Measurements from ENCODE around the gene PMIS2.

PMIS2 gene

GRCh38 chr19:35615036-35615435 is 29.1 kb downstream of the PMIS2 start:
- Histone ChIP-seq H3K36me3 (ENCODE audit: control insufficient read depth in 2 of 2, insufficient read depth in 1 of 2, low read length in 2 of 2) (peaks cover 60 to 63% of the 10 kb centered on the region in 2 experiments), H3K9me3 (ENCODE audit: control insufficient read depth, insufficient read depth, low read depth, low read length) (no peaks in the 10 kb centered on the region), H3K4me3 (ENCODE audit: low read depth, low read length) (no peak overlapping the region), H3K27ac (ENCODE audit: extremely low read depth, low read depth, low read length) (no peak overlapping the region), H3K4me1 (ENCODE audit: control insufficient read depth, insufficient read depth, low read length) (peaks cover 13% of the 10 kb centered on the region)
- CTCF ChIA-PET: interaction anchor here (0.6 to 2.2 kb wide), 4 partner anchors 23 to 105 kb away, joined by 3 to 6 read pairs (median 3); no protein-coding TSS in a partner anchor
- POLR2A ChIA-PET: interaction anchor here (1.4 to 1.9 kb wide), 3 partner anchors 8 to 33 kb away, joined by 4 to 9 read pairs (median 6); partner anchors contain the start of gene COX6B1
- TF ChIP-seq ZNF747 (tag by site-specific recombination; IDR thresholded peaks at IDR 0.05) (no peak), ZSCAN23 (tag by site-specific recombination; IDR thresholded peaks at IDR 0.05) (no peak), ZNF571 (tag by site-specific recombination; IDR thresholded peaks at IDR 0.05) (no peak), KLF7 (tag by site-specific recombination; IDR thresholded peaks at IDR 0.05; ENCODE audit: borderline replicate concordance) (no peak), ZNF24 (tag by site-specific recombination; IDR thresholded peaks at IDR 0.05) (no peak), KLF16 (tag by site-specific recombination; IDR thresholded peaks at IDR 0.05) (no peak), ZNF610 (tag by site-specific recombination; IDR thresholded peaks at IDR 0.05; ENCODE audit: borderline replicate concordance) (no peak), ZNF585B (tag by site-specific recombination; IDR thresholded peaks at IDR 0.05) (no peak), ZNF837 (tag by site-specific recombination; IDR thresholded peaks at IDR 0.05) (no peak)
- TF ChIP-seq, protein P1, sequence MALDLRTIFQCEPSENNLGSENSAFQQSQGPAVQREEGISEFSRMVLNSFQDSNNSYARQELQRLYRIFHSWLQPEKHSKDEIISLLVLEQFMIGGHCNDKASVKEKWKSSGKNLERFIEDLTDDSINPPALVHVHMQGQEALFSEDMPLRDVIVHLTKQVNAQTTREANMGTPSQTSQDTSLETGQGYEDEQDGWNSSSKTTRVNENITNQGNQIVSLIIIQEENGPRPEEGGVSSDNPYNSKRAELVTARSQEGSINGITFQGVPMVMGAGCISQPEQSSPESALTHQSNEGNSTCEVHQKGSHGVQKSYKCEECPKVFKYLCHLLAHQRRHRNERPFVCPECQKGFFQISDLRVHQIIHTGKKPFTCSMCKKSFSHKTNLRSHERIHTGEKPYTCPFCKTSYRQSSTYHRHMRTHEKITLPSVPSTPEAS (tag by site-specific recombination; IDR thresholded peaks at IDR 0.05): no peak
- TF ChIP-seq, protein P2, sequence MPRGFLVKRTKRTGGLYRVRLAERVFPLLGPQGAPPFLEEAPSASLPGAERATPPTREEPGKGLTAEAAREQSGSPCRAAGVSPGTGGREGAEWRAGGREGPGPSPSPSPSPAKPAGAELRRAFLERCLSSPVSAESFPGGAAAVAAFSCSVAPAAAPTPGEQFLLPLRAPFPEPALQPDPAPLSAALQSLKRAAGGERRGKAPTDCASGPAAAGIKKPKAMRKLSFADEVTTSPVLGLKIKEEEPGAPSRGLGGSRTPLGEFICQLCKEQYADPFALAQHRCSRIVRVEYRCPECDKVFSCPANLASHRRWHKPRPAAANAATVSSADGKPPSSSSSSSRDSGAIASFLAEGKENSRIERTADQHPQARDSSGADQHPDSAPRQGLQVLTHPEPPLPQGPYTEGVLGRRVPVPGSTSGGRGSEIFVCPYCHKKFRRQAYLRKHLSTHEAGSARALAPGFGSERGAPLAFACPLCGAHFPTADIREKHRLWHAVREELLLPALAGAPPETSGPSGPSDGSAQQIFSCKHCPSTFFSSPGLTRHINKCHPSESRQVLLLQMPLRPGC (tag by site-specific recombination; IDR thresholded peaks at IDR 0.05): no peak

- Histone ChIP-seq H3K36me3 (ENCODE audit: control insufficient read depth in 2 of 2, insufficient read depth in 1 of 2, low read length in 2 of 2) (peaks cover 96 to 97% of the 10 kb centered on the region in 2 experiments), H3K4me3 (ENCODE audit: low read depth, low read length) (no peak overlapping the region), H3K9me3 (ENCODE audit: control insufficient read depth, insufficient read depth, low read depth, low read length) (no peaks in the 10 kb centered on the region), H3K27ac (ENCODE audit: extremely low read depth, low read depth, low read length) (peak overlapping the region; percentile 16; the same call in 1 of the 2 replicates), H3K4me1 (ENCODE audit: control insufficient read depth, insufficient read depth, low read length) (0 out of 2 replicates have a peak, but pooled peaks cover under 1% of the 10 kb centered on the region)
- ChIA-PET POLR2A (interaction anchor here (0.6 to 2.1 kb wide), 4 partner anchors 9 to 37 kb away, joined by 3 to 5 read pairs (median 4); partner anchors contain the start of genes COX6B1 and RBM42), CTCF (interaction anchor here (0.6 to 1.3 kb wide), 4 partner anchors 12 to 70 kb away, joined by 3 to 5 read pairs (median 4); no protein-coding TSS in a partner anchor)
- no peak for TF ChIP-seq ZNF549 (tag by site-specific recombination; IDR thresholded peaks at IDR 0.05)
- TF ChIP-seq, protein P3, sequence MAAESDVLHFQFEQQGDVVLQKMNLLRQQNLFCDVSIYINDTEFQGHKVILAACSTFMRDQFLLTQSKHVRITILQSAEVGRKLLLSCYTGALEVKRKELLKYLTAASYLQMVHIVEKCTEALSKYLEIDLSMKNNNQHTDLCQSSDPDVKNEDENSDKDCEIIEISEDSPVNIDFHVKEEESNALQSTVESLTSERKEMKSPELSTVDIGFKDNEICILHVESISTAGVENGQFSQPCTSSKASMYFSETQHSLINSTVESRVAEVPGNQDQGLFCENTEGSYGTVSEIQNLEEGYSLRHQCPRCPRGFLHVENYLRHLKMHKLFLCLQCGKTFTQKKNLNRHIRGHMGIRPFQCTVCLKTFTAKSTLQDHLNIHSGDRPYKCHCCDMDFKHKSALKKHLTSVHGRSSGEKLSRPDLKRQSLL (tag by site-specific recombination; IDR thresholded peaks at IDR 0.05): no peak
- no peak for TF ChIP-seq BCL11A (tag by site-specific recombination; IDR thresholded peaks at IDR 0.05; ENCODE audit: low read depth)
- TF ChIP-seq, protein P4, sequence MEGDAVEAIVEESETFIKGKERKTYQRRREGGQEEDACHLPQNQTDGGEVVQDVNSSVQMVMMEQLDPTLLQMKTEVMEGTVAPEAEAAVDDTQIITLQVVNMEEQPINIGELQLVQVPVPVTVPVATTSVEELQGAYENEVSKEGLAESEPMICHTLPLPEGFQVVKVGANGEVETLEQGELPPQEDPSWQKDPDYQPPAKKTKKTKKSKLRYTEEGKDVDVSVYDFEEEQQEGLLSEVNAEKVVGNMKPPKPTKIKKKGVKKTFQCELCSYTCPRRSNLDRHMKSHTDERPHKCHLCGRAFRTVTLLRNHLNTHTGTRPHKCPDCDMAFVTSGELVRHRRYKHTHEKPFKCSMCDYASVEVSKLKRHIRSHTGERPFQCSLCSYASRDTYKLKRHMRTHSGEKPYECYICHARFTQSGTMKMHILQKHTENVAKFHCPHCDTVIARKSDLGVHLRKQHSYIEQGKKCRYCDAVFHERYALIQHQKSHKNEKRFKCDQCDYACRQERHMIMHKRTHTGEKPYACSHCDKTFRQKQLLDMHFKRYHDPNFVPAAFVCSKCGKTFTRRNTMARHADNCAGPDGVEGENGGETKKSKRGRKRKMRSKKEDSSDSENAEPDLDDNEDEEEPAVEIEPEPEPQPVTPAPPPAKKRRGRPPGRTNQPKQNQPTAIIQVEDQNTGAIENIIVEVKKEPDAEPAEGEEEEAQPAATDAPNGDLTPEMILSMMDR (tag by site-specific recombination; IDR thresholded peaks at IDR 0.05): peak; percentile 84
- TF ChIP-seq GLIS2 (tag by site-specific recombination; IDR thresholded peaks at IDR 0.05): 0 out of 2 replicates have a peak, but pooled peaks have one; percentile 23
- TF ChIP-seq ZNF37A (tag by site-specific recombination; IDR thresholded peaks at IDR 0.05): no peak
- TF ChIP-seq OVOL3 (tag by site-specific recombination; IDR thresholded peaks at IDR 0.05): no peak
- TF ChIP-seq ZNF629 (tag by site-specific recombination; IDR thresholded peaks at IDR 0.05): no peak
- TF ChIP-seq ZNF121 (tag by site-specific recombination; IDR thresholded peaks at IDR 0.05): no peak
- TF ChIP-seq ZNF792 (tag by site-specific recombination; IDR thresholded peaks at IDR 0.05): no peak
- no peak for TF ChIP-seq ZNF610 (tag by site-specific recombination; IDR thresholded peaks at IDR 0.05; ENCODE audit: borderline replicate concordance)
- TF ChIP-seq ZNF26 (tag by site-specific recombination; IDR thresholded peaks at IDR 0.05): no peak
- peak; percentile 60 for TF ChIP-seq GLIS1 (tag by site-specific recombination; IDR thresholded peaks at IDR 0.05)
- TF ChIP-seq ZNF473 (tag by site-specific recombination; IDR thresholded peaks at IDR 0.05): no peak
- TF ChIP-seq ZSCAN16 (tag by site-specific recombination; IDR thresholded peaks at IDR 0.05): no peak
- no peak for TF ChIP-seq ZNF350 (tag by site-specific recombination; IDR thresholded peaks at IDR 0.05)
- TF ChIP-seq ZNF621 (tag by site-specific recombination; IDR thresholded peaks at IDR 0.05): no peak
- TF ChIP-seq OSR2 (tag by site-specific recombination; IDR thresholded peaks at IDR 0.05): no peak
- no peak for TF ChIP-seq ZNF184 (tag by site-specific recombination; IDR thresholded peaks at IDR 0.05)
- TF ChIP-seq ZNF558 (tag by site-specific recombination; IDR thresholded peaks at IDR 0.05): no peak
These were observed 32.9 kb downstream of the PMIS2 start for GRCh38 chr19:35618857-35619256.
